ENCODE results near the gene ERICH6B. TPM values are rescaled to one million over a fixed set of nuclear protein-coding genes. Genes with fewer than 3 reads are reported as not detected.

ERICH6B gene
- total RNA-seq, 1 donor from 2014 or later = not detected

GRCh38 chr13:45511310-45512097, 104.0 kb downstream of the ERICH6B start:
- intact Hi-C loops (cut with DNase I) = no loop called here
- DNase-seq (no peak), ATAC-seq (peak; percentile 79 to 82)
- peak; percentile 91 for TF ChIP-seq CTCF (IDR thresholded peaks at IDR 0.05)
- Histone ChIP-seq H3K4me1 (no peaks in the 10 kb centered on the region), H3K9me3 (no peaks in the 10 kb centered on the region), H3K27me3 (ENCODE audit: low read depth) (no peaks in the 10 kb centered on the region), H3K27ac (no peak overlapping the region), H3K36me3 (peaks cover 90% of the 10 kb centered on the region), H3K4me3 (no peak overlapping the region)

GRCh38 chr13:45510672-45511071, 104.9 kb downstream of the ERICH6B start:
- DNase-seq = no peak
- intact Hi-C loops (cut with DNase I) = no loop called here
- peak in 1 of 2 donors; percentile 14 for ATAC-seq
- no peak for TF ChIP-seq CTCF (IDR thresholded peaks at IDR 0.05)
- Histone ChIP-seq H3K9me3 (no peaks in the 10 kb centered on the region), H3K4me3 (no peak overlapping the region), H3K27ac (no peak overlapping the region), H3K27me3 (ENCODE audit: low read depth) (no peaks in the 10 kb centered on the region), H3K4me1 (no peaks in the 10 kb centered on the region), H3K36me3 (peaks cover 90% of the 10 kb centered on the region)

GRCh38 chr13:45508776-45509175, 106.8 kb downstream of the ERICH6B start:
- no peak for DNase-seq
- peaks cover 90% of the 10 kb centered on the region for H3K36me3 ChIP-seq
- H3K27me3 ChIP-seq (ENCODE audit: low read depth) = no peaks in the 10 kb centered on the region
- no peak for TF ChIP-seq CTCF (IDR thresholded peaks at IDR 0.05)
- no peak overlapping the region for H3K27ac ChIP-seq
- H3K9me3 ChIP-seq = no peaks in the 10 kb centered on the region
- ATAC-seq = no peak
- H3K4me1 ChIP-seq = no peaks in the 10 kb centered on the region
- H3K4me3 ChIP-seq = no peak overlapping the region
- intact Hi-C loops (cut with DNase I) = no loop called here

DNA sequence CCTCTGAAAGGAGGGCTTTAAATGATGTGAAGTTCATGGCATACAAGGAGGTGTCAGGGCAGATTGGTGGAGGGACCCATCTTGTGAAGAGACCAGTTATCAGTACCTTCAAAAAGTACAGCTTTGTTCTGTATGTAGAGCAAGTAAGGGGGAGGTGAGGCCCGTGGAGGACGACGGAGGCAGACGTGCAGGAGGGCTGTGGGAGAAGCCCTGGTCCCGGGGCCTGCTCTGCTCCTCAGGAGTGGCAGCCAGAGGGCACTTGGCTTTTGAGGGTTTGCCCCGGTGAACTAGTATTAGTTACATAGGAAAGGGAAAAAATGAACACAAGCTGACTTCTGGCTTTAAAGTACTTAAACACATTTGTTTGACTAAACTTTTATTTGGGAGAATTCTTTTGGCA, 108.7 kb downstream of the ERICH6B start:
- ATAC-seq (no peak), DNase-seq (no peak)
- Histone ChIP-seq H3K36me3 (peaks cover 95% of the 10 kb centered on the region), H3K27ac (no peak overlapping the region), H3K27me3 (ENCODE audit: low read depth) (no peaks in the 10 kb centered on the region), H3K4me1 (no peaks in the 10 kb centered on the region), H3K4me3 (no peak overlapping the region), H3K9me3 (no peaks in the 10 kb centered on the region)
- intact Hi-C loops (cut with DNase I) = no loop called here
- no peak for TF ChIP-seq CTCF (IDR thresholded peaks at IDR 0.05)

DNA sequence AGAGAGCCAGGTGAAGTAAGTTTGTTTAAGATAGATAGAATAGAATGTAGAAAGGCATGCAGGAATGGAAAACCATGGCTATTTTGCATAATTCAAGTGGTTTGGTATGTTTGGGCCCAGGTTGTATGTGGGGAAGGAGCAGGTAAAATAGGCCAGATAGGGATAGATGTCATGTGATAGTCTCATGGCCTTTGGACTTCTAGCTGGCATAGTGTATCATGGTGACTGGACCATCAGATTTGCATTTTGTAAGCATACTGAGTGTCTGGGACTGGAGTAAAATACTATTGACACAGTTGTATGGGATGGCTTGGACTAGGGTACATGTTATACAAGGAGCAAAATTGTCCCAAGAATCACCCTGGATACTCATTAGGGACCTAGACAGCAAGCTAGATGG, 111.9 kb downstream of the ERICH6B start:
- no peaks in the 10 kb centered on the region for H3K9me3 ChIP-seq
- intact Hi-C loops (cut with DNase I) = no loop called here
- no peaks in the 10 kb centered on the region for H3K4me1 ChIP-seq
- peaks cover 80% of the 10 kb centered on the region for H3K36me3 ChIP-seq
- H3K4me3 ChIP-seq = no peak overlapping the region
- ATAC-seq (no peak), DNase-seq (no peak)
- no peaks in the 10 kb centered on the region for H3K27me3 ChIP-seq (ENCODE audit: low read depth)
- H3K27ac ChIP-seq = no peak overlapping the region
- TF ChIP-seq CTCF (IDR thresholded peaks at IDR 0.05) = no peak

Data from lower lobe of right lung (tissue), 2 donors.